ENCODE measurements around the gene ANTXR1.

- TF ChIP-seq CTCF (conservative IDR thresholded peaks at IDR 0.05; ENCODE audit: low read depth, low read length) (no peak), EZH2 (IDR thresholded peaks at IDR 0.05; ENCODE audit: borderline replicate concordance, low read depth, low read length, poor library complexity, severe bottlenecking) (no peak)
Measured at GRCh38 chr2:69212238-69213028, 199.5 kb downstream of the ANTXR1 start.

Measured in A673 (cell line).